GM12878 (cell line): Measurements from ENCODE around the gene SCT. TPM values are rescaled to one million over a fixed set of nuclear protein-coding genes. Genes with fewer than 3 reads are reported as not detected.

Experiments used
- ATAC-seq: fragments of 200-7000 bp; cut with Tn5 transposase; 3 replicates; pipeline ENCODE4 v1.9.1; 2020; ENCODE audit warnings: mild to moderate bottlenecking, moderate library complexity
- BruUV-seq: library from RNA; stranded (reverse); fragments of 400-500 nt; replicated peaks from 2 replicates; lab custom pipeline; 2021; lab: Mats Ljungman, UMichigan
- CTCF ChIA-PET: fragments of 300-600 bp; sonication (Branson Sonifier 250); formaldehyde crosslinking; extraction: SDS; loops from one replicate; lab custom pipeline; 2021; ENCODE audit warnings: inconsistent platforms; lab: Yijun Ruan, JAX
- POLR2A ChIA-PET: fragments of 350-600 bp; formaldehyde crosslinking; extraction: SDS; loops from one replicate; lab custom pipeline; 2021; ENCODE audit warnings: inconsistent platforms; lab: Charles Lee
- RAD21 ChIA-PET: fragments of 300-600 bp; sonication (Branson Sonifier 250); formaldehyde crosslinking; loops from one replicate; lab custom pipeline; 2023; ENCODE audit warnings: antibody characterized with exemption; ENCODE audit not compliant: unreplicated experiment; lab: Charles Lee
- SMC1A ChIA-PET: fragments of 300-600 bp; sonication (Branson Sonifier 250); formaldehyde crosslinking; loops from one replicate; lab custom pipeline; 2023; ENCODE audit not compliant: unreplicated experiment, uncharacterized antibody; lab: Charles Lee
- DNase-seq: peaks from one replicate; pipeline ENCODE4 v3.0.0-alpha.2; 2011; ENCODE audit warnings: low read depth, low spot score
- FAIRE-seq: peaks from 3 replicates; lab custom pipeline; 2011; peaks lifted over from hg19 to GRCh38; lab: Jason Lieb, UNC
- H2AFZ ChIP-seq: 2 replicates; pipeline ENCODE4 v1.6.0; 2011; ENCODE audit warnings: low read depth, low read length, control low read depth; ENCODE audit not compliant: control insufficient read depth
- H3K27ac ChIP-seq: 2 replicates; pipeline ENCODE4 v1.5.1; 2011; ENCODE audit warnings: control low read depth; ENCODE audit not compliant: control insufficient read depth, insufficient read depth
- H3K27me3 ChIP-seq, 2 experiments: replicated peaks in 1 of 2; 2 replicates each; pipeline versions ENCODE4 v1.6.0 to v1.6.1; 2011; ENCODE audit warnings: low read length in 1 of 2; ENCODE audit not compliant: control insufficient read depth in 2 of 2, insufficient read depth in 2 of 2
- H3K36me3 ChIP-seq, 2 experiments: 2 replicates each; pipeline ENCODE4 v1.5.1; 2011; ENCODE audit warnings: low read length in 1 of 2; ENCODE audit not compliant: control insufficient read depth in 2 of 2, insufficient read depth in 2 of 2
- H3K4me1 ChIP-seq: 2 replicates; pipeline ENCODE4 v1.6.1; 2011; ENCODE audit warnings: mild to moderate bottlenecking, low read length, moderate library complexity, mixed read lengths; ENCODE audit not compliant: control insufficient read depth, insufficient read depth
- H3K4me2 ChIP-seq: 2 replicates; pipeline ENCODE4 v1.6.0; 2011; ENCODE audit warnings: control low read depth; ENCODE audit not compliant: control insufficient read depth, insufficient read depth
- H3K4me3 ChIP-seq: fragments of 200-600 bp; sonication (generic); 2 replicates; pipeline ENCODE4 v1.5.1; 2016
- H3K79me2 ChIP-seq: 2 replicates; pipeline ENCODE4 v1.6.0; 2011; ENCODE audit warnings: low read length; ENCODE audit not compliant: control insufficient read depth, insufficient read depth
- H3K9ac ChIP-seq: 2 replicates; pipeline ENCODE4 v1.8.0; 2011; ENCODE audit warnings: low read length, control low read depth, mixed read lengths; ENCODE audit not compliant: control insufficient read depth, insufficient read depth
- H3K9me3 ChIP-seq: replicated peaks from 3 replicates; pipeline ENCODE4 v1.5.1; 2011; ENCODE audit warnings: mild to moderate bottlenecking, low read length; ENCODE audit not compliant: control insufficient read depth, insufficient read depth
- H4K20me1 ChIP-seq: 2 replicates; pipeline ENCODE4 v1.6.0; 2011; ENCODE audit not compliant: control insufficient read depth, insufficient read depth
- CHD1 ChIP-seq: IDR thresholded peaks from 2 replicates; pipeline ENCODE4 v1.6.1; 2012; ENCODE audit warnings: low read depth, low read length, improper control_type of control experiment
- CREB1 ChIP-seq: IDR thresholded peaks from 2 replicates; pipeline ENCODE4 v1.6.1; 2012; ENCODE audit warnings: low read depth, mild to moderate bottlenecking, inconsistent platforms
- E4F1 ChIP-seq: fragments of 450-650 bp; IDR thresholded peaks from 2 replicates; pipeline ENCODE4 v1.6.1; 2018; ENCODE audit warnings: borderline replicate concordance, mild to moderate bottlenecking; ENCODE audit not compliant: partially characterized antibody
- EZH2 ChIP-seq: IDR thresholded peaks from 2 replicates; pipeline ENCODE4 v1.6.1; 2012; ENCODE audit warnings: low read depth, mild to moderate bottlenecking, control low read depth, inconsistent platforms, low read length, borderline replicate concordance; ENCODE audit not compliant: control insufficient read depth
- HDGF ChIP-seq: fragments of 450-650 bp; IDR thresholded peaks from 2 replicates; pipeline ENCODE4 v1.6.1; 2016; ENCODE audit warnings: antibody characterized with exemption
- IKZF2 ChIP-seq, 2 experiments: fragments of 450-650 bp; IDR thresholded peaks; 2 replicates each; pipeline ENCODE4 v1.6.1; 2017; ENCODE audit warnings: mild to moderate bottlenecking in 2 of 2, moderate library complexity in 2 of 2
- KAT2A ChIP-seq: conservative IDR thresholded peaks from 2 replicates; pipeline ENCODE4 v1.6.1; 2011; ENCODE audit warnings: low read depth, low read length; ENCODE audit not compliant: control insufficient read depth
- LARP7 ChIP-seq: fragments of 450-650 bp; IDR thresholded peaks from 2 replicates; pipeline ENCODE4 v1.6.1; 2017; ENCODE audit warnings: mild to moderate bottlenecking
- MAX ChIP-seq: IDR thresholded peaks from 2 replicates; pipeline ENCODE4 v1.6.1; 2012; ENCODE audit warnings: low read depth, low read length, improper control_type of control experiment
- MEF2B ChIP-seq: fragments of 450-650 bp; IDR thresholded peaks from 2 replicates; pipeline ENCODE4 v1.6.1; 2018; ENCODE audit warnings: mild to moderate bottlenecking, moderate library complexity; ENCODE audit not compliant: partially characterized antibody, poor library complexity, severe bottlenecking
- NFXL1 ChIP-seq: fragments of 450-650 bp; IDR thresholded peaks from 2 replicates; pipeline ENCODE4 v1.6.1; 2017; ENCODE audit warnings: antibody characterized with exemption, mild to moderate bottlenecking, borderline replicate concordance
- NR2C1 ChIP-seq: fragments of 450-650 bp; IDR thresholded peaks from 2 replicates; pipeline ENCODE4 v1.6.1; 2017; ENCODE audit warnings: antibody characterized with exemption, mild to moderate bottlenecking, moderate library complexity
- RBBP5 ChIP-seq: fragments of 200-600 bp; sonication (generic); conservative IDR thresholded peaks from 2 replicates; pipeline ENCODE4 v1.6.1; 2016
- RCOR1 ChIP-seq: conservative IDR thresholded peaks from 2 replicates; pipeline ENCODE4 v1.6.1; 2012; ENCODE audit warnings: low read depth, low read length, improper control_type of control experiment
- RFX5 ChIP-seq: IDR thresholded peaks from 2 replicates; pipeline ENCODE4 v1.6.1; 2011; ENCODE audit warnings: low read depth, low read length, improper control_type of control experiment
- SP1 ChIP-seq: IDR thresholded peaks from one replicate; pipeline ENCODE4 v1.6.1; 2011; ENCODE audit warnings: low read depth, low read length
- STAT1 ChIP-seq: fragments of 450-650 bp; conservative IDR thresholded peaks from 2 replicates; pipeline ENCODE4 v1.6.1; 2014; ENCODE audit warnings: antibody characterized with exemption, mild to moderate bottlenecking
- SUZ12 ChIP-seq: fragments of 200-600 bp; sonication (generic); IDR thresholded peaks from one replicate; pipeline ENCODE4 v1.6.1; 2018; ENCODE audit warnings: antibody characterized with exemption, mild to moderate bottlenecking; ENCODE audit not compliant: unreplicated experiment
- TARDBP ChIP-seq: IDR thresholded peaks from 2 replicates; pipeline ENCODE4 v1.6.1; 2016; ENCODE audit warnings: borderline replicate concordance
- WGBS: methylation state at CpG from one replicate; pipeline ENCODE4 v1.1.6; 2016; ENCODE audit warnings: low lambda C conversion rate; ENCODE audit not compliant: insufficient replicate concordance, insufficient coverage; ENCODE audit errors: missing lambda C conversion rate; 5-methylcytosine and 5-hydroxymethylcytosine counted together
- in situ Hi-C: fragments of 300-500 bp; cut with MboI; formaldehyde crosslinking; loops from 9 replicates; pipeline ENCODE4 v1.14.3; 2018; ENCODE audit warnings: mixed read lengths
- intact Hi-C: fragments of 100-400 bp; cut with micrococcal nuclease; formaldehyde crosslinking; loops from one replicate; pipeline ENCODE4 v1.14.2; 2022; ENCODE audit not compliant: unreplicated experiment
- polyA plus RNA-seq, 11 experiments: library from polyadenylated mRNA; depleted of rRNA in 4 of 11; unstranded in 6 of 11; stranded (reverse) in 5 of 11; fragments of >200 nt; fragmentation: Nextera tagmentation in 4 of 11; fragmentation: Illumina TruSeq in 1 of 11; extraction: Ambion mirVana in 4 of 11; extraction: Trizol in 1 of 11; gene quantifications; 1 replicate in 1 of 11; 2 replicates in 10 of 11; pipeline versions ENCODE4 v1.2.1 to v1.2.3, GENCODE V29; 2011 to 2016; ENCODE audit warnings: inconsistent platforms in 2 of 11, missing spikeins in 2 of 11, low read depth in 1 of 11
- total RNA-seq, 4 experiments: library from RNA; depleted of rRNA in 3 of 4; stranded (reverse); fragments of >200 nt in 3 of 4; fragmentation: Illumina TruSeq in 1 of 4; extraction: Trizol in 1 of 4; gene quantifications; 2 replicates each; pipeline versions ENCODE4 v1.2.1 to v1.2.3, GENCODE V29; 2013 to 2021

Gene SCT
- total and polyA plus RNA-seq, 10 of the 15 experiments (the other 5 are each of a cell fraction or from before 2014, with no cell fraction given): not detected

- intact Hi-C loops: no loop called here
- no peaks in the 10 kb centered on the region for H3K4me1 ChIP-seq
- H3K9me3 ChIP-seq: no peaks in the 10 kb centered on the region
- FAIRE-seq (no peak), ATAC-seq (no peak)
- RAD21 ChIA-PET: interaction anchor here (1.0 kb wide), 1 partner anchor 52 kb away, joined by 5 read pairs; no protein-coding TSS in a partner anchor
- no peak overlapping the region for H2AFZ ChIP-seq
- WGBS: 98% methylated on average over 8 of the region's 8 CpGs
- no peak overlapping the region for H3K4me3 ChIP-seq
- POLR2A ChIA-PET: interaction anchor here (1.6 kb wide), 1 partner anchor 13 kb away, joined by 3 read pairs; no protein-coding TSS in a partner anchor
- H3K4me2 ChIP-seq: no peak overlapping the region
- H3K36me3 ChIP-seq: peaks cover 6 to 9% of the 10 kb centered on the region in 2 experiments; a peak in 3 of 4 replicates
- CTCF ChIA-PET: interaction anchor here (0.6 to 2.8 kb wide), 4 partner anchors 12 to 92 kb away, joined by 3 to 17 read pairs (median 4); no protein-coding TSS in a partner anchor
- H3K27me3 ChIP-seq: no peaks in the 10 kb centered on the region
- BruUV-seq: no TSS peak
- TF ChIP-seq NR2C1: no peak
- TF ChIP-seq EZH2: no peak
- no peak for TF ChIP-seq RFX5
- TF ChIP-seq RBBP5: no peak
- TF ChIP-seq CHD1: no peak
- TF ChIP-seq LARP7: no peak
- TF ChIP-seq MAX: no peak
- no peak for TF ChIP-seq RCOR1
- no peak for TF ChIP-seq IKZF2 (IDR thresholded peaks at IDR 0.05)
- TF ChIP-seq STAT1: no peak
- no peak for TF ChIP-seq NFXL1
- TF ChIP-seq HDGF: no peak
- TF ChIP-seq CREB1: no peak
- TF ChIP-seq SUZ12: no peak
- TF ChIP-seq MEF2B: no peak
- TF ChIP-seq E4F1: no peak
- TF ChIP-seq TARDBP: no peak
- TF ChIP-seq KAT2A: no peak
- no peak for TF ChIP-seq SP1
- TF ChIP-seq, all 136 proteins: peak for 0
- in situ Hi-C loops: no loop called here
- SMC1A ChIA-PET: interaction anchor here (1.2 kb wide), 1 partner anchor 23 kb away, joined by 3 read pairs; no protein-coding TSS in a partner anchor
- H3K9ac ChIP-seq: no peak overlapping the region
- no peaks in the 10 kb centered on the region for H4K20me1 ChIP-seq
- DNase-seq: no peak
- no peak overlapping the region for H3K27ac ChIP-seq
- H3K79me2 ChIP-seq: no peaks in the 10 kb centered on the region
Measured at GRCh38 chr11:673866-674265, 46.9 kb upstream of the SCT start.
